Endodermal cell (in vitro differentiated cells): ENCODE measurements around the gene UMAD1. TPM values are rescaled to one million over a fixed set of nuclear protein-coding genes. Genes with fewer than 3 reads are reported as not detected.

Experiments used
- DNase-seq: peaks from one replicate; pipeline ENCODE4 v3.0.0-alpha.2; 2017
- H3K27ac ChIP-seq: 2 replicates; pipeline ENCODE4 v1.5.1; 2013; ENCODE audit warnings: mild to moderate bottlenecking, low read depth, low read length, moderate library complexity
- H3K27me3 ChIP-seq: 2 replicates; pipeline ENCODE4 v1.6.1; 2013; ENCODE audit warnings: mild to moderate bottlenecking, low read length, moderate library complexity; ENCODE audit not compliant: insufficient read depth, control insufficient read depth, poor library complexity, severe bottlenecking
- H3K36me3 ChIP-seq: 2 replicates; pipeline ENCODE4 v1.7.0; 2013; ENCODE audit warnings: mild to moderate bottlenecking, low read length, moderate library complexity; ENCODE audit not compliant: control insufficient read depth, insufficient read depth
- H3K4me1 ChIP-seq: one replicate; pipeline ENCODE4 v1.7.0; 2013; ENCODE audit warnings: low read length; ENCODE audit not compliant: control insufficient read depth, insufficient read depth
- H3K4me3 ChIP-seq: 2 replicates; pipeline ENCODE4 v1.5.1; 2013; ENCODE audit warnings: mild to moderate bottlenecking, low read length, moderate library complexity
- H3K9ac ChIP-seq: 2 replicates; pipeline ENCODE4 v1.6.1; 2013; ENCODE audit warnings: mild to moderate bottlenecking, low read length, moderate library complexity; ENCODE audit not compliant: poor library complexity, severe bottlenecking; ENCODE audit errors: extremely low read depth
- H3K9me3 ChIP-seq: 2 replicates; pipeline ENCODE4 v1.6.1; 2013; ENCODE audit warnings: mild to moderate bottlenecking, low read length, moderate library complexity; ENCODE audit not compliant: control insufficient read depth
- H3K27ac Mint-ChIP-seq: 2 replicates; pipeline ENCODE4 v1.8.0; 2020; ENCODE audit warnings: mixed read lengths
- H3K27me3 Mint-ChIP-seq: 2 replicates; pipeline ENCODE4 v1.8.0; 2021; ENCODE audit warnings: mild to moderate bottlenecking, mixed read lengths; ENCODE audit not compliant: insufficient read depth
- H3K36me3 Mint-ChIP-seq: 2 replicates; pipeline ENCODE4 v1.8.0; 2020; ENCODE audit warnings: low read depth, mixed read lengths
- H3K4me1 Mint-ChIP-seq: 2 replicates; pipeline ENCODE4 v1.8.0; 2020; ENCODE audit warnings: mixed read lengths
- H3K4me3 Mint-ChIP-seq: 2 replicates; pipeline ENCODE4 v1.8.0; 2020; ENCODE audit warnings: mild to moderate bottlenecking, moderate library complexity, mixed read lengths
- H3K9me3 Mint-ChIP-seq: 2 replicates; pipeline ENCODE4 v1.8.0; 2020; ENCODE audit warnings: mild to moderate bottlenecking, mixed read lengths
- WGBS, 2 experiments: methylation state at CpG; one replicate each; pipeline versions ENCODE4 v1.1.5 to v1.1.7; 2013; ENCODE audit warnings: missing lambda C conversion rate in 2 of 2, mixed read lengths in 1 of 2; ENCODE audit not compliant: insufficient coverage in 1 of 2, insufficient read length in 1 of 2; 5-methylcytosine and 5-hydroxymethylcytosine counted together
- total RNA-seq, 2 donors: library from RNA; stranded (reverse); fragmentation: NEBNext Ultra II Directional in 1 of 2; extraction: Animal tissue kit (Norgen Biotek cat#: 25700) in 1 of 2; gene quantifications; 2 replicates in 1 of 2; 3 replicates in 1 of 2; pipeline ENCODE4 v1.2.1, GENCODE V29; 2021
- TF ChIP-seq, protein P1 (sequence below): fragments of 200-600 bp; sonication (generic); conservative IDR thresholded peaks from 2 replicates; pipeline ENCODE4 v1.5.0; 2021; ENCODE audit warnings: antibody characterized with exemption, mild to moderate bottlenecking

The UMAD1 gene
- total RNA-seq, 2 donors from 2014 or later, result 9.7 to 10.3 TPM

- WGBS, 2 experiments, result 94 to 100% methylated on average over 4 of the region's 4 CpGs
- Mint-ChIP-seq H3K4me3 (no peak overlapping the region), H3K4me1 (peaks cover 25% of the 10 kb centered on the region), H3K27ac (no peak overlapping the region), H3K36me3 (no peaks in the 10 kb centered on the region), H3K27me3 (no peaks in the 10 kb centered on the region), H3K9me3 (peaks cover 7% of the 10 kb centered on the region)
- Histone ChIP-seq H3K9ac (no peak overlapping the region), H3K4me1 (no peaks in the 10 kb centered on the region), H3K36me3 (no peaks in the 10 kb centered on the region), H3K9me3 (no peaks in the 10 kb centered on the region), H3K4me3 (no peak overlapping the region), H3K27ac (no peak overlapping the region), H3K27me3 (no peaks in the 10 kb centered on the region)
- TF ChIP-seq, protein P1, sequence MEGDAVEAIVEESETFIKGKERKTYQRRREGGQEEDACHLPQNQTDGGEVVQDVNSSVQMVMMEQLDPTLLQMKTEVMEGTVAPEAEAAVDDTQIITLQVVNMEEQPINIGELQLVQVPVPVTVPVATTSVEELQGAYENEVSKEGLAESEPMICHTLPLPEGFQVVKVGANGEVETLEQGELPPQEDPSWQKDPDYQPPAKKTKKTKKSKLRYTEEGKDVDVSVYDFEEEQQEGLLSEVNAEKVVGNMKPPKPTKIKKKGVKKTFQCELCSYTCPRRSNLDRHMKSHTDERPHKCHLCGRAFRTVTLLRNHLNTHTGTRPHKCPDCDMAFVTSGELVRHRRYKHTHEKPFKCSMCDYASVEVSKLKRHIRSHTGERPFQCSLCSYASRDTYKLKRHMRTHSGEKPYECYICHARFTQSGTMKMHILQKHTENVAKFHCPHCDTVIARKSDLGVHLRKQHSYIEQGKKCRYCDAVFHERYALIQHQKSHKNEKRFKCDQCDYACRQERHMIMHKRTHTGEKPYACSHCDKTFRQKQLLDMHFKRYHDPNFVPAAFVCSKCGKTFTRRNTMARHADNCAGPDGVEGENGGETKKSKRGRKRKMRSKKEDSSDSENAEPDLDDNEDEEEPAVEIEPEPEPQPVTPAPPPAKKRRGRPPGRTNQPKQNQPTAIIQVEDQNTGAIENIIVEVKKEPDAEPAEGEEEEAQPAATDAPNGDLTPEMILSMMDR, result no peak
- DNase-seq, result no peak
Observed at GRCh38 chr7:7909376-7909775, 268.8 kb downstream of the UMAD1 start.

DNA sequence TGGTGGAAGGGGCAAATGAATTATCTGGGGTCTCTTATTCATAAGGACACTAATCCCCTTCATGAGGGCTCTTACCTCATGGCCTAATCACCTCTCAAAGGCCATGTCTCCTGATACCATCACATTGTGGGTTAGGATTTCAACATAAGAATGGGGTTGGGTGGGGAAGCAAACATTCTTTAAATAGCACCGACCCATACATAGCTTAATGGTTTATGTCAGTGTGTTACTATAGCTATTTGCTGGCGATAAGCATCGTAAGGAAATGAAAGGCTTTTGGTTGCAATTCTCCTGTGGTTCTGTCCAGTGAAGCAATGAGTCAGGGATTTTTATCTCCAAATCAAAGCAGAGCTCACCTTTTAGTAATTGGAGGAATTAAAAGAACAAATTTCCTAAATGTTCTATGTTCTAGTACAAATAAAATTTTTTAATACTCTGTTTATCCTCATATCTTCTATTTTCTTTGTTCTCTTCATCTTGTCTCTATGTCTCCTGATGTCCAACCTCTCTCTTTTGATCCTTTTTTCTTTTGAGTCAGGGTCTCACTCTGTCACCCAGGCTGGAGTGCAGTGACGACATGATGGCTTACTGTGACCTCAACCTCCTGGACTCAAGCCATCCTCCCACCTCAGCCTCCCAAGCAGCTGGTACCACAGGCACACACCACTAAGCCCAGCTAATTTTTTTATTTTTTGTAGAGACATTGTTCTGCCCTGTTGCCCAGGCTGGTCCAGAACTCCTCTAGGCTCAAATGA, 271.0 kb downstream of the UMAD1 start:
- DNase-seq, result peak; percentile 59
- WGBS, 2 experiments, result 63 to 66% methylated on average over 3 to 4 of the region's 4 CpGs
- Histone ChIP-seq H3K4me1 (no peaks in the 10 kb centered on the region), H3K9ac (no peak overlapping the region), H3K4me3 (peak overlapping the region; percentile 17), H3K27me3 (no peaks in the 10 kb centered on the region), H3K9me3 (no peaks in the 10 kb centered on the region), H3K27ac (no peak overlapping the region), H3K36me3 (no peaks in the 10 kb centered on the region)
- H3K4me1 Mint-ChIP-seq, result peaks cover 25% of the 10 kb centered on the region
- H3K27ac Mint-ChIP-seq, result peak overlapping the region; percentile 87
- no peak overlapping the region for H3K4me3 Mint-ChIP-seq
- H3K9me3 Mint-ChIP-seq, result peaks cover 7% of the 10 kb centered on the region
- TF ChIP-seq, protein P1, result no peak
- H3K27me3 Mint-ChIP-seq, result peaks cover 1% of the 10 kb centered on the region
- no peaks in the 10 kb centered on the region for H3K36me3 Mint-ChIP-seq

GRCh38 chr7:7912937-7913336, 272.4 kb downstream of the UMAD1 start:
- Histone ChIP-seq H3K4me1 (no peaks in the 10 kb centered on the region), H3K27me3 (no peaks in the 10 kb centered on the region), H3K9ac (no peak overlapping the region), H3K36me3 (no peaks in the 10 kb centered on the region), H3K27ac (no peak overlapping the region), H3K9me3 (no peaks in the 10 kb centered on the region), H3K4me3 (no peak overlapping the region)
- Mint-ChIP-seq H3K9me3 (no peaks in the 10 kb centered on the region), H3K27me3 (peaks cover 1% of the 10 kb centered on the region), H3K4me3 (no peak overlapping the region), H3K27ac (no peak overlapping the region), H3K36me3 (no peaks in the 10 kb centered on the region), H3K4me1 (peaks cover 27% of the 10 kb centered on the region)
- WGBS, 2 experiments, result 80% methylated on average over 1 of the region's 3 CpGs; no CpG with 5 or more reads in 1 of the 2 experiments
- TF ChIP-seq, protein P1, result no peak
- DNase-seq, result no peak
